B cell (primary cell): ENCODE results near the gene TMEM254. TPM values are rescaled to one million over a fixed set of nuclear protein-coding genes. Genes with fewer than 3 reads are reported as not detected.

Source experiments
- ATAC-seq: fragments of 200-7000 bp; cut with Tn5 transposase; one replicate; pipeline ENCODE4 v1.10.0; 2021; ENCODE audit warnings: low read depth, mild to moderate bottlenecking, moderate number of reproducible peaks, moderate library complexity
- CTCF ChIA-PET: fragments of 350-600 bp; sonication (Branson Sonifier 250); formaldehyde crosslinking; loops from one replicate; lab custom pipeline; 2021; ENCODE audit warnings: antibody characterized with exemption, inconsistent platforms; lab: Charles Lee
- POLR2A ChIA-PET: fragments of 350-600 bp; sonication (Branson Sonifier 250); formaldehyde crosslinking; loops from one replicate; lab custom pipeline; 2021; ENCODE audit warnings: antibody characterized with exemption; lab: Charles Lee
- DNase-seq: peaks from one replicate; pipeline ENCODE4 v3.0.0; 2013
- H2AFZ ChIP-seq: 2 replicates; pipeline ENCODE4 v1.6.1; 2012; ENCODE audit warnings: mild to moderate bottlenecking, low read depth, low read length; ENCODE audit not compliant: insufficient read depth, poor library complexity, severe bottlenecking
- H3K27ac ChIP-seq, 2 donors: 1 replicate in 1 of 2; 2 replicates in 1 of 2; pipeline ENCODE4 v1.5.1; 2012 to 2013; ENCODE audit warnings: low read length in 2 of 2, mild to moderate bottlenecking in 2 of 2, moderate library complexity in 1 of 2
- H3K27me3 ChIP-seq, 4 experiments: fragments of 200-600 bp in 1 of 4; sonication (generic) in 1 of 4; replicated peaks in 1 of 4; 1 replicate in 2 of 4; 2 replicates in 2 of 4; pipeline versions ENCODE4 v1.6.1 to v1.7.0; 2013 to 2016; ENCODE audit warnings: low read length in 3 of 4, mild to moderate bottlenecking in 2 of 4, mixed read lengths in 1 of 4, moderate library complexity in 1 of 4; ENCODE audit not compliant: insufficient read depth in 4 of 4, control insufficient read depth in 3 of 4; ENCODE audit errors: control extremely low read depth in 1 of 4
- H3K36me3 ChIP-seq, 2 experiments: replicated peaks in 1 of 2; 1 replicate in 1 of 2; 2 replicates in 1 of 2; pipeline versions ENCODE4 v1.6.1 to v1.7.1; 2013; ENCODE audit warnings: low read length in 1 of 2; ENCODE audit not compliant: insufficient read depth in 2 of 2, control insufficient read depth in 1 of 2; ENCODE audit errors: control extremely low read depth in 1 of 2, extremely low read depth in 1 of 2
- H3K4me1 ChIP-seq, 2 donors: fragments of 200-600 bp in 1 of 2; sonication (generic) in 1 of 2; 1 replicate in 1 of 2; 2 replicates in 1 of 2; pipeline versions ENCODE4 v1.5.1 to v1.6.1; 2013 to 2017; ENCODE audit warnings: low read length in 2 of 2; ENCODE audit not compliant: control insufficient read depth in 2 of 2, insufficient read depth in 2 of 2
- H3K4me2 ChIP-seq: replicated peaks from 2 replicates; pipeline ENCODE3; 2012; ENCODE audit warnings: mild to moderate bottlenecking, low read depth, low read length; ENCODE audit not compliant: poor library complexity, severe bottlenecking
- H3K4me3 ChIP-seq, 5 experiments: fragments of 200-600 bp in 1 of 5; sonication (generic) in 1 of 5; 1 replicate in 3 of 5; 2 replicates in 2 of 5; pipeline versions ENCODE4 v1.5.1 to v1.7.0; 2011 to 2016; ENCODE audit warnings: low read length in 4 of 5, mild to moderate bottlenecking in 4 of 5, low read depth in 2 of 5, control low read depth in 1 of 5, moderate library complexity in 1 of 5; ENCODE audit not compliant: insufficient read depth in 1 of 5; ENCODE audit errors: control extremely low read depth in 1 of 5, extremely low read depth in 1 of 5
- H3K79me2 ChIP-seq: fragments of 200-600 bp; sonication (generic); one replicate; pipeline ENCODE4 v1.6.0; 2016; ENCODE audit warnings: low read length; ENCODE audit not compliant: control insufficient read depth, insufficient read depth
- H3K9ac ChIP-seq: fragments of 200-600 bp; sonication (generic); 2 replicates; pipeline ENCODE4 v1.6.1; 2017; ENCODE audit warnings: mild to moderate bottlenecking, low read length, moderate library complexity
- H3K9me3 ChIP-seq, 3 donors: one replicate each; pipeline versions ENCODE4 v1.6.1 to v1.7.1; 2013; ENCODE audit warnings: low read length in 2 of 3; ENCODE audit not compliant: control insufficient read depth in 2 of 3, insufficient read depth in 1 of 3; ENCODE audit errors: control extremely low read depth in 1 of 3
- H4K20me1 ChIP-seq: 2 replicates; pipeline ENCODE4 v1.6.0; 2012; ENCODE audit warnings: mild to moderate bottlenecking, low read length; ENCODE audit not compliant: insufficient read depth, control insufficient read depth, poor library complexity, severe bottlenecking
- H3K27ac Mint-ChIP-seq: one replicate; pipeline ENCODE4 v1.8.0; 2021; ENCODE audit warnings: mixed read lengths
- H3K27me3 Mint-ChIP-seq: one replicate; pipeline ENCODE4 v1.8.0; 2021; ENCODE audit warnings: mixed read lengths
- H3K4me1 Mint-ChIP-seq: one replicate; pipeline ENCODE4 v1.8.0; 2021; ENCODE audit warnings: mixed read lengths
- H3K4me3 Mint-ChIP-seq: one replicate; pipeline ENCODE4 v1.8.0; 2021; ENCODE audit warnings: mixed read lengths
- H3K9me3 Mint-ChIP-seq: one replicate; pipeline ENCODE4 v1.8.0; 2022; ENCODE audit warnings: mixed read lengths; ENCODE audit not compliant: insufficient read depth
- CTCF ChIP-seq: fragments of 200-600 bp; IDR thresholded peaks from one replicate; pipeline ENCODE4 v1.8.0; 2022; ENCODE audit warnings: antibody characterized with exemption, mild to moderate bottlenecking
- EZH2 ChIP-seq: IDR thresholded peaks from 2 replicates; pipeline ENCODE4 v1.6.1; 2012; ENCODE audit warnings: borderline replicate concordance, low read depth, mild to moderate bottlenecking, moderate library complexity, low read length; ENCODE audit not compliant: insufficient read depth, poor library complexity, severe bottlenecking
- WGBS: methylation state at CpG from one replicate; pipeline ENCODE4 v1.1.5; 2013; ENCODE audit warnings: missing lambda C conversion rate; ENCODE audit not compliant: insufficient coverage; 5-methylcytosine and 5-hydroxymethylcytosine counted together
- intact Hi-C: fragments of 100-400 bp; cut with micrococcal nuclease; formaldehyde crosslinking; loops from one replicate; pipeline ENCODE4 v1.10.0; 2022
- polyA plus RNA-seq: library from polyadenylated mRNA; depleted of rRNA; stranded (reverse); fragments of >200 nt; gene quantifications from 2 replicates; pipeline ENCODE4 v1.2.3, GENCODE V29; 2012
- total RNA-seq, 2 donors: library from RNA; stranded (reverse); fragments of 120-200 nt in 1 of 2; gene quantifications; 1 replicate in 1 of 2; 2 replicates in 1 of 2; pipeline versions ENCODE4 v1.2.3 to v1.2.4, GENCODE V29; 2013 to 2022

TMEM254 gene
- total and polyA plus RNA-seq, 2 donors (not counting 1 experiment from before 2014, with no cell fraction given), result 9.8 to 13.1 TPM

- ATAC-seq (no peak), DNase-seq (no peak)
- Mint-ChIP-seq H3K27ac (no peak overlapping the region), H3K4me1 (no peaks in the 10 kb centered on the region), H3K9me3 (no peaks in the 10 kb centered on the region), H3K4me3 (no peak overlapping the region), H3K27me3 (peaks cover 22% of the 10 kb centered on the region)
- ChIA-PET POLR2A (no interaction called here), CTCF (interaction anchor here (0.6 kb wide), 1 partner anchor 101 kb away, joined by 4 read pairs; no protein-coding TSS in a partner anchor)
- no CpG with 5 or more reads among the region's 4 CpGs for WGBS
- Histone ChIP-seq H2AFZ (no peak overlapping the region), H4K20me1 (no peaks in the 10 kb centered on the region), H3K4me1 (no peaks in the 10 kb centered on the region), H3K79me2 (no peaks in the 10 kb centered on the region), H3K9me3 (no peaks in the 10 kb centered on the region), H3K27me3 (no peaks in the 10 kb centered on the region), H3K27ac (no peak overlapping the region), H3K36me3 (no peaks in the 10 kb centered on the region), H3K4me3 (no peak overlapping the region), H3K9ac (no peak overlapping the region), H3K4me2 (no peak overlapping the region)
- intact Hi-C loops, result no loop called here
- TF ChIP-seq EZH2 (no peak), CTCF (no peak)
These were observed 40.2 kb downstream of the TMEM254 start for GRCh38 chr10:80118669-80119068.

- Histone ChIP-seq H2AFZ (no peak overlapping the region), H3K27me3 (peaks cover 0 to 3% (median 0%) of the 10 kb centered on the region in 4 experiments), H3K9ac (no peak overlapping the region), H3K36me3 (no peaks in the 10 kb centered on the region), H3K27ac (no peak overlapping the region), H3K4me2 (no peak overlapping the region), H3K79me2 (no peaks in the 10 kb centered on the region), H3K4me3 (no peak overlapping the region), H3K9me3 (no peaks in the 10 kb centered on the region), H3K4me1 (no peaks in the 10 kb centered on the region), H4K20me1 (no peaks in the 10 kb centered on the region)
- DNase-seq, result no peak
- Mint-ChIP-seq H3K4me1 (no peaks in the 10 kb centered on the region), H3K9me3 (no peaks in the 10 kb centered on the region), H3K27me3 (peaks cover 22% of the 10 kb centered on the region), H3K27ac (no peak overlapping the region), H3K4me3 (no peak overlapping the region)
- TF ChIP-seq CTCF, result no peak
- TF ChIP-seq EZH2, result no peak
- intact Hi-C loops, result no loop called here
- ChIA-PET POLR2A (no interaction called here), CTCF (no interaction called here)
- ATAC-seq, result no peak
These were observed 43.7 kb downstream of the TMEM254 start for GRCh38 chr10:80122110-80122710.
